KOPT-K1 (cell line): ENCODE results near the gene DUSP8.

Experiments
- H3K27ac ChIP-seq: fragments of 200-600 bp; sonication (generic); 2 replicates; pipeline ENCODE4 v1.5.1; 2016; ENCODE audit warnings: antibody characterized with exemption, mild to moderate bottlenecking, low read depth, low read length; ENCODE audit not compliant: poor library complexity, severe bottlenecking
- H3K36me3 ChIP-seq: fragments of 200-600 bp; sonication (generic); 2 replicates; pipeline ENCODE4 v1.5.1; 2017; ENCODE audit warnings: antibody characterized with exemption, mild to moderate bottlenecking, low read length, moderate library complexity; ENCODE audit not compliant: insufficient read depth
- H3K9me3 ChIP-seq: fragments of 200-600 bp; sonication (generic); 2 replicates; pipeline ENCODE4 v1.5.1; 2017; ENCODE audit warnings: antibody characterized with exemption, low read length, mild to moderate bottlenecking; ENCODE audit not compliant: insufficient read depth, poor library complexity, severe bottlenecking

The DUSP8 gene

DNA sequence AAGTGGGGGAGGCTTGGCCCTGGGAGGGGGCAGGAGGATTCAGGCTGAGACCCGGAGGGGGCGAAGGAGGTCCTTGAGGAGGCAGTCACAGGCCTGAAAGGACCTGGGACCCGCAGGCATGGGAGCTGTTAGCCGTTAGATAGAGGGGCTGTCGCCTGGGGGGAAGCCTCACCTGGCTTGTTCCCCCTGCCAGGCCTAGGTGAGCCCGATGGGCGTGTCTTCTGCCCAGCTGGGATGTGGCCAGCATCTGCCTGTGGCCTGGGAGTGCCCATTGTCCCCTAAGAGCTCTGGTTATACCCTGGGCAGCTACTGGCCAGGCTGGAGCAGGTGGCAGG, 1.8 kb upstream of the DUSP8 start:
- Histone ChIP-seq H3K27ac (no peak overlapping the region), H3K9me3 (peaks cover 10% of the 10 kb centered on the region), H3K36me3 (no peaks in the 10 kb centered on the region)

DNA sequence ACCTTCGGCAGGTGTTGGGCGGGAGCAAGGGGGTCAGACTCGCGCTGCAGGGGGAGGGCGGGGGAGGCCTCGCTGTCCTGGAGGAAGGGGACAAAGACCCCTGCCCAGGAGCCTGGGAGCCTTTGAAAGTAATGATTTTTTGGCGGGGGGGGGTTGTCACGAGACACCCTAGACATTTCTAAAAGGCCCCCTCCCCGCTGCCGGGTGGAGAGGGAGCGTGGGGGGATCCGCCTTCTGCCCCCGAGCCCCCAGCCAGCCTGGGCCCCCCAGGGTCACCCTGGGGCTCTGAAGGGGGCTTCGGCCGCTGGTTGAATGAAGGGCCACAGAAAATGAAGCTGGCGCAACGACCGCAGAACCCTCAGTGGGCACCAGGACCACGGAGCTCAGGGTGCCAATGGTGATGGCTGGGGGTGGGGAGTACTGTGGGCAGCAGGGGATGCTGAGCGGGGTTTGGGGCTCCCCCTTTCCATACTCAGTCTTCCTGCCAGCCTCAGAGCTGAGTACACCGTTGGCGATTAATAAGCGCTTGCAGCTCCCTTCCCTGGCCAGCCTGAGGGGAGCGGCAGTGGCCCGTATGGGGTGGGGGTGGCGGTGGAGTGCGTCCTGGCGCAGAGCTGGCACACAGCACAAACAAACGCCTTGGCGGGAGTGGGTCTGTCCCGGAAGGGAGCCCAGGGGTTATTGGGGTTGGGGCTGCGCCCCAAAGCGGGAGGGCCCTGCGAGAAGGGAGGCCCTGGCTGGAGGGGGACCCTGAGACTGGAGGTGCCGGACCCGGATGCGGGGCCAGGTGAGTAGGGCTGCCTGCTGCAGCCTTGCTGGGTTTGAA, 1.2 kb upstream of the DUSP8 start:
- no peak overlapping the region for H3K27ac ChIP-seq
- H3K9me3 ChIP-seq = peaks cover 4% of the 10 kb centered on the region
- H3K36me3 ChIP-seq = no peaks in the 10 kb centered on the region

DNA sequence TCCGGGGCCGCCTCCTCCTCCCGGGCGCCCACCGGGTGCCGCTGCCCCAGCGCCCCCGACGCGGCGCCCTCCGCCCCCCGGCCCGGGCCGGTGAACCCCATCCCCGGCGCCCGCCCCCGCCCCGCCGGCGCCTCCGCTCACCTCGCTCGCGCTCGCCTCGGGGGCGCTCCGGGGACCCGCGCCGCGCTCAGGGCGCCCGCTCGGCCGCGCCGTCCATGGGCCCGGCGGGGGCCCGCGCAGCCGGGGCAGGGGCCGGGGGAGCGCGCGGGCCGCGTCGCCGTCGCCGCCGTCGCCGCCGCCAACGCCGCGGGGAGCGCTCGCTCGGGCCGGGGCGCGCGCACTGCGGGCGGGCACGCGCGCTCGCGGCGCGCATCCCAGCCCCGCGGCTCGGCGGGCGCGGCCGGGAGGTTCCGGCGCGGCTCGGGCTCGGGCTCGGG, 293 bp downstream of the DUSP8 start:
- Histone ChIP-seq H3K27ac (no peak overlapping the region), H3K36me3 (no peaks in the 10 kb centered on the region), H3K9me3 (no peaks in the 10 kb centered on the region)

DNA sequence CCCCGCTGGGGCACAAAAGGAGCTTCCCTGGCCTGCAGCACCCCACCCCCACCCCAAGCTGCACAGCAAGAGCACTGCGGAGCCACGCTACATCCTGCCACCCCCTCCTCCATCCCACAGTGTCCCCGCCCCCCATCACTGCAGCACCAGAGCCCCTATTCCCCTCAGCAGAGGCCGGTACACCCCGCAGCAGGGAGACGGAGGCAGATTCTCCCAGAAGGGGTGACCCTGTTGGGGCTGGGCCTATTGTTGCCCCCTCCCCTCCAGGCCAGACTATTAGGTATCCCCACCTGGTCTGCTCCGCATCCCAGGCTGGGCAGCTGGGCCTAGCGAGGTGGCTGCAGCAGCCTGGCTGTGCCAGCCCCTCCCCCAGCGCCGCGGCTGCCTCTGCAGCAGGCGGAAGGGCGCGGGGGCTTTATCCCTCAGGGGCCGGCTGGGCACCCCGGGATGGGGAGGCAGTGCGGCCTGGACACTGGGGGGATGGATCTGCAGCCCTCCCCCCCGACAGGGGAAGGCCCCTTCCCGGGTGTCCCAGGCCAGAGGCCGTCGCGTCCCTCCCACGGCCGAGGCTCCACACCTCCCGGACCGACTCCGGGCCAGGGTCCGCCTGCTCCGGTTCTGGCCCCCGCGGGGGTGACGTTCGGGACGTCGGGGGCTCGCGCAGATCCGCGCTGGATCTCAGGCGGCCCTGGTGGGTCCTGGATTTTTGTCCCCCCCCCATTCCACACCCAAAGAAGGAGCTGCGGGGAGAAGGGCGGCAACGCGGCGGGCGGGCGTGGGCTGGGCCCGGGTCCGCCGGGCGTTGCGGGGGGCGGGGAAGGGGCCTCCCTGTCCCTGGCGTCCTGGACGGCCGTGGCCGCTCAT, 943 bp downstream of the DUSP8 start:
- Histone ChIP-seq H3K9me3 (no peaks in the 10 kb centered on the region), H3K36me3 (no peaks in the 10 kb centered on the region), H3K27ac (no peak overlapping the region)

DNA sequence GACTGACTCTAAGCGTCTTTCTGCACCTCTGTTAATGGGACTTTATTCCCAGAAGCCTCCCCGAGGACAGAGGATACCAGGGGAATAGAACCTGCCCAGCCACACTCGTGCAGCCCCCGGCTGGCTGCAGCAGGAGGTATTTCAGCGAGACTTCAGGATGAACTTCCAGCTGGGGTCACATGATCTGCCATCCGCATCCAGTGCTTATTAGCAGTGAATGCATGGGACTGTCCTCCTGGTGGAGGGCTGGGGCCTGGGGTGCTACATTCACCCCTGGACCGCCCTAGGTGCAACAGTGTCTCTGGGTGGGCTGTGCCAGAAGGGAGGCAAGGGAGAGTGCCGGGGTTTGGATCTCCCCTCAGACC, 1.6 kb downstream of the DUSP8 start:
- Histone ChIP-seq H3K9me3 (no peaks in the 10 kb centered on the region), H3K27ac (no peak overlapping the region), H3K36me3 (no peaks in the 10 kb centered on the region)

DNA sequence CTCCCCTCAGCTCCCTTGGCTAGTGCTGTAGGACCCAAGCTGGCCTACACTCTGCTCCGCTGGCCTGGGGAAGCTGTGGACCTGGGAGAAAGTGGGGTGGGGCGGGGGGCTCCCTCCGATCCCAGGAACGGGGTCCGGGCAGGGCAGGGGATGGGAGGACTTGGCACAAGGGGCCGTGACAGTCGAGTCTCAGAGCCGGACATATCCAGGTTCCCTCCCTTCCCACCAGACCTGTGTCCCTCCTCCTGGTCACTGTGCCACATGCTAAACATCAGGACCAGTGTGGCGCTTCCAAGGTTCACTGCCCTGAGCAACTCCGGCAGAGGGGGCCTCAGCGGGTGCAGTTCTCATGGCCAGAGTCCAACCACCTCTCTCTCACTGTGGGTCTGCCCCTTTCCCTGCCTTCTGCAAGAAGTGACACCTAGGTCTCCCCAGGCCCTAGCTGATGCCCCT, 2.0 kb downstream of the DUSP8 start:
- Histone ChIP-seq H3K9me3 (no peaks in the 10 kb centered on the region), H3K27ac (no peak overlapping the region), H3K36me3 (no peaks in the 10 kb centered on the region)

DNA sequence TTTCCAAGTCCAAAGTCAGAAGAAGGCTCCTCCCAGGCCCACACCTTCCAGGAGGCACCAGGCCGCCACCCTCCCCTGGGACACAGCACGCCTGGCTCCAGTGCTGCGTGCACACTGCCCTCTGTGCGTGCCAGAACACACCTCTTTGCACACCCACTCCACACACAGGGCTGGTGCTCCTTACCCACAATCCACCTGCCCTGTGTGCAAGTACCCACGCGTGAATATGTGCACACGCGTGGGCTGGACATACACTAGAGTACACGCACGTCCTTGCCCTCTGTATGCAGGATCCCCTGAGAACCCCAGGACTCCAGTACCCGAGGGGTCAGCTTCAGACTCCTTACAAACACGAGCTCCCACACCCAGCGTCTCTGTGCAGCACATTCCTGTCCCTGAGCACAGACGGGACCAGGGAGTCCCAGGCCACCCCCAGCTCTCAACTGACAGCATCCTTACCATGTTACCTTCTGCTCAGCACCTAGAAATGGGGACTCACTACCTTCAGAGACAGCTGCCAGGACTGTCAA, 2.8 kb downstream of the DUSP8 start:
- Histone ChIP-seq H3K27ac (no peak overlapping the region), H3K36me3 (no peaks in the 10 kb centered on the region), H3K9me3 (no peaks in the 10 kb centered on the region)

DNA sequence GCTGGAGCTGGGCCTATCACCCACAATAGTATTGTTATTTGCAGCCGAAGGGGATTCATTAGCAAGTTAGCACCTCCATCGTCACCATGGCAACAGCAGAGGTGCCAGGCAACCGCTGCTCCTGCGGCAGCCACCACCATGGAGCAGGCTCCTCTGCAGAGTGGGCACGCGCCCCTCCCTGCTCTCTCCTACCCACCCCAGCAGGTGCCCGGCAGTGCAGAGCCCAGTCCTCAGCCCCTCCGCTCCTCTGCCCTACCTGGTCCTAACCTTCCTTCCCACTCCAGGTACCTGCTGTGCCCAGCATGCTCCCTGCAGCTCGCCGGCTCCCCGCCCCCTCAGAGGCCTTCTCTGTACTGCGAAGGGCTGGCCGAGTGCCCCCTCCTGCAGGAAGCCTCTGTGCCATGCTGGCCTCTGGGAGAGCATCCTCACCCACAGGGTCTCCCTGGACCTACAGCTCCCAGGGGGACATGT, 3.6 kb downstream of the DUSP8 start:
- H3K27ac ChIP-seq = no peak overlapping the region
- no peaks in the 10 kb centered on the region for H3K36me3 ChIP-seq

DNA sequence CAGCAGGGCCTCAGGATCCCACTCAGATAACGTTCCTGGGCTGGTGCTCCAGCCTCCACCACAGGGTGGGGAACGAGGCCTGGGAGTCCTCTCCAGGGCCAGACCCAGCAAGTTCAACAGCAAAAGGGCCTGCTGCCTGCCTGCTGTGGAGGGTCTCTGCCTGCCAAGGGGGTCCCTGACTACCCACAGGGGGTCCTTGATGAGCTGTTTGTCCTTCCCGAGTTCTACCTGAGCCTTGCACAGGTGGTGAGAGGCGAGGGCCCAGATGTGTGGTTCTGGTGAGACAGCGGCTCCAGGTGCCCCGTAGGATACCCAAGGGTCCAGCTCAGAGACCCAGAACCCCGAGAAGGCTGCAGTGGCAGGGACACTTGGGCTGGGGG, 4.4 kb downstream of the DUSP8 start:
- no peaks in the 10 kb centered on the region for H3K9me3 ChIP-seq
- H3K27ac ChIP-seq = no peak overlapping the region
- H3K36me3 ChIP-seq = no peaks in the 10 kb centered on the region

More for the DNA sequence above, 3.6 kb downstream of the DUSP8 start:
- H3K9me3 ChIP-seq = no peaks in the 10 kb centered on the region

DNA sequence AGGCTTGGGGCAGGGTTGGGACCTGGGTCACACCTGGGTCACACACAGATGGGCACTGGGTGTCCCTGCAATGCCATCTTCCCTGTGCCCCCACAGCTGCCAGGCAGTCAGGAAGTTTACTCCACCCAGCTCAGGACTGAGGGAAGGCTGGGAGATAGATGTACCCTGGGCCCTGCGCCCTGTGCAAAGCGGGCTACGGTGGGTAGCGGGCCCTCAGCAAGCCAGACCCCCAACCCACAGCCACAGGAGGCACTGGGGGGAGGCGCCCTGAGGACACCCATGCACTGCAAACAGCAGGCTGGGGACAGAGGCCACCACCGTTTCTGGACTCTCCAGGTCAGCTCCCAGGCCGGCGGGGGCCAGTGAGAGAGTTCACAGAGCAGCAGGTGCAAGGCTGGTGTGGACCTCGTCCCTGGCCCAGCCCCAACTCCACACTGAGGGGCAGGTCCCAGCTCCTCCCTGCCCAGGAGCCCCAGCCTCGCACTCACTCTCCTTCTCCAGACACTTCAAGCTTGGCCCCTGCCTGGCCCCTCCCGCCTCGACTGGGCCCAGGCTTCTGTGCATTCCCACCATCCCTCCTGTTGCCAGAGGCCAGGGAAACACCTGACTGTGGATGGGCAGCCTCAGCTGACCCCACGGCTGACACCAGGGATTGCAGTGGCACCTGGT, 4.9 kb downstream of the DUSP8 start:
- Histone ChIP-seq H3K27ac (no peak overlapping the region), H3K9me3 (no peaks in the 10 kb centered on the region), H3K36me3 (no peaks in the 10 kb centered on the region)

DNA sequence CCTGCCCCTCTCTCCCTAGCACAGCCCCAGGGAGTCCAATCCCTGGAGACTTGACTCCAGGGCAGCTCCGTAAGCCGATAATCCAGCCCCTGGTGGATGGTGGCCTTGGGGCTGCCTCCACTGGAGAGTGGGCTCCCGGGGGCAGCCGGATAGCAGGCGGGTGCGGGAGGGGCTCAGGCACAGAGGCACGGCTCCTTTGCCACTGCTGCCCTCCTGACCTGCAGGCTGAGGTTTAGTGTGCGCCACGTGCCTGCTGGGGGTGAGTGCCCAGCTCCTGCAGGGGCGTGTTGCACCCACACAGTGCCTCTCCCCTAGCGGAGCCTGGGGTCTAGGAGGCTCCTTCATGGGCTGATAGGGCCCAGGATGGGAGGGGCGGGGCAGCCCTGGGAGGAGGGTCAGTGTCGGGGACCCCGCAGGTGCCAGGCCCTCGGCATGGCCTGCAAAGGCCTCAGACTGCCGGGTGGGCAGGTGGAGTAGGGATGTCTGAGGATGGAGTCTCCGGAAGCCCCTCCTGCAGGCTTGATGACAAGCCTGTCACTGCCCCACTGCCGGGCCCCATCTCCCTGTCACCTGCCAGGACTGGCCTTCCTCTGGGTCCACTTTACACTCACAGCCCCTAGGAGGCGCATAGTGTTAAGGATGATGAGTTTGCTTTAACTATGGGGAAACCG, 5.6 kb downstream of the DUSP8 start:
- Histone ChIP-seq H3K27ac (no peak overlapping the region), H3K9me3 (no peaks in the 10 kb centered on the region), H3K36me3 (no peaks in the 10 kb centered on the region)

DNA sequence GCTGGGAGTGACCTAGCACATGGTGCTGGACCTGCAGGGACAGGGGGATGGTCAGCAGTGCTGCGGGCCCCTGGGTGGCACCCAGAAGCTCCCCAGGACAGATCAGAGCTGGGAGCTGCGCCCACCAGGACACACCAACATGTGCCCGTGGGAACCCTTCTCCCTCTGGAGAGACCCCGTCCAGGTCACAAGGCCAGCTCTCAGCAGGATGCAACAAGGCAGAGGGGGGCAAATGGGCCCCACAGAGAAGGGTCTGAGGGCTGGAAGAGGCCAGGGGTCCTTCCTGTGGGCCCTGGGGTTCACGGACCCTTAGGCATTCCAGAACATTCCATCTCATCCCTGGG, 6.2 kb downstream of the DUSP8 start:
- H3K36me3 ChIP-seq = no peaks in the 10 kb centered on the region
- H3K27ac ChIP-seq = no peak overlapping the region
- no peaks in the 10 kb centered on the region for H3K9me3 ChIP-seq

DNA sequence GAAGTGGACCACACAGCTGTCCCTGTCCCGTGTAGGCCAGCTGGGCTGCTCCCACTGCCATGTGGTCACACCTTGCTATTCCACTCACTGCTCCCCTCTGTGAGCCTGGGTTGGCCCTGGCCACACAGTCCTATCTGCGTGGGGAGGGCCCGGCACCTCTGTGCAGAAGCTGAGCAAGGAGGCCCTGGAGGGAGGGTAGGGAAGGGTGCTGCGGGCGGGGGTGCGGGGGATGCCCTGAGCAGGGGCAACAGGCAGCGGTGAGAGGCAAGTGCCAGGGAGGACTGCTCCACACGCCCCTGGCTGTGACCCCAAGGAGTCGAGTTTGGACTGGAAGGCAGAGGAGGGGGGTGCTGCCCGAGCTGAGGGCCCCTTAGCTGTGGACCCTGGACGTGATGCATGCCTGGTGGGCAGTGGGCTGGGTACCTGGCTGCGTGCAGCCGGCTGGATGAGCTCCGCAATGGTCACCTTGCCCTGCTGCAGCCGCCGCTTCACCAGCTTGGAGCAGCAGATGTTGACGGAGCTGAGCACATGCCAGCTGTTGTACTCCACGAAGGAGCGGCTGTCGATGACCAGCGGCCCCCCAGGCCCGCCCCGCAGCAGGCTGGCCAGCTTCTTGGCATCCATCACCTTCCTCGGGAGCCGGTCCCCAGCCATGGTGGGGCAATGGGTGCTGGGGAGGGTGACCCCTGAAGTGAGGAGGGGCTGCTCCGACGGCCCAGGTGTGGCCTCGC, 6.7 kb downstream of the DUSP8 start:
- H3K27ac ChIP-seq = no peak overlapping the region
- no peaks in the 10 kb centered on the region for H3K36me3 ChIP-seq
- H3K9me3 ChIP-seq = no peaks in the 10 kb centered on the region

DNA sequence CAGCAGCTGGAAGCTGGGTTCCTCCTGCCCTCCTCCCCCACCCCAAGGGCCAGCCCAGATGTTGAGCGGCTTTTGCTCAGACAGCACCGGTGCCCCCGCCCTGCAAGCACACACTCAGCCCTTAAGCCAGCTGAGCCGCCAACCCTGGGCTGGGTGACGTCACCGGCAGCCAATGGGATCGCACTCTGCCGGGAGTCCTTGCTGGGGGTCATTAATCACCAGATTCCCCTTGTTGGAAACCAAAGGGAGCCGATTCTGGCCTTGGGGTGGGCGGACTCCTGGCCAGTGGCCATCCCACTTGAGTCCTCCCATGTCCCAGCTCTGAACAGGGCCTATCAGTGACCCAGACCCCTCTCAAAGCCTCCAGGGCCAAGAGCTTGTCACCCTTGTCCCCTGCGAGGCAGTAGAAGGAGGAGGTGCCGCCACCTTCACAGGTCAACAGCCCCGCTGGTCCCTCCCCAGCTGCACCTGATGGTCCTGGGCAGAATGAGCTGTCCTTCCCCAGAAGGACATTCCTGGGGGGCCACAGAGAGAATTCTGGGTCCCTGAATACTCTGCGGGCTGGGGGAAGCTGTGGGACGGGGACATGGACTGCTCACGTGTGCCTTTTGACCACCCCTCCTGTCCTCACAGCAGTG, 7.4 kb downstream of the DUSP8 start:
- H3K27ac ChIP-seq = no peak overlapping the region
- no peaks in the 10 kb centered on the region for H3K9me3 ChIP-seq
- no peaks in the 10 kb centered on the region for H3K36me3 ChIP-seq
